GM12801 (cell line): ENCODE data around the gene C4orf51.

Experiments used
- TF ChIP-seq, protein P1 (sequence below): IDR thresholded peaks from one replicate; pipeline ENCODE4 v1.5.1; 2011; ENCODE audit warnings: control low read depth; ENCODE audit not compliant: insufficient read length; ENCODE audit errors: extremely low read depth

Gene C4orf51

DNA sequence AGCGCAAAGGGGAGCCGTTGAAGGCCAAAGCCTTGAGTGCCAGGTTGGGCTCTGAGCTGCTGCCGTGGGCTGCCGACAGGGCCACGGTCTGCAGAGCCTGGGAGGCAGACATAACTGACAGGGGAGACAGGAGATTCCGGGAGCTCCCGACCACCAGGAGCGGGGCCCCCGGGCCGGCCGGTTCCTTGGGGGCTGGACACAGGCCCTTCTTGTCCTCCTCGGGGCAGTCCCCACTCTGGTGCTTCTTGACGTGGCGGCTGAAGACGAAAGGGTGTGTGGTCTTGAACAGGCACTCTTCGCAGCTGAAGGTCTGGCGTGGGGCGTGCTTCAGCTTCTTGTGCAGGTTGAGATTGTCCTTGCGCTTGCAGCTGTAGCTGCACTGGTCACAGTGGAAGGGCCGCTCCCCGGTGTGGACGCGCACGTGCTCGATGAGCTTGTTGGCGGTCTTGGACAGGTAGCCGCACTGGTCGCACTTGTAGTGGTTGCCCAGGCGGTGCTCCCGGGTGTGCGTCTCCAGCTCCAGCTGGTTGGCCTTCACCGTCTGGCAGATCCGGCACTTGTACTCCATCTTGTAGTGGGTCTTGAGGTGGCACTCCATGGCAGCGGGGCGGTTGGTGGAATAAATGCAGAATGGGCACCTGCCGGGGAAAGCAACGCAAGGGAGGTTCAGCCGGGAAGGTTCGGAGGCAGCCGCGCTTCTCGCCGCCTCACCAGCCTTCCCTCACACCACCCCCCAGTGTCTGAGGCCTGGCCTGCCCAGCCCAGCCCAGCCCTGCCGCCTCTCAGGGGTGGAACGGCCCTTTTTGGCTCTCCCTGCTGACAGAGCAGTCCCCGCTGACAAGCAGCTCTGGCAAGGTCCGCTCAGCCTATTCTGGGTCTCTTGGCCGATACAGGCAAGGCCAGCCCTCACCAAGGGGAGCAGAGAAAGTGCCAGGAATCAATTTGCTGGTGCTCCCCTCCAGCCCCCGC lies 81.3 kb downstream of the C4orf51 start:
- TF ChIP-seq, protein P1, sequence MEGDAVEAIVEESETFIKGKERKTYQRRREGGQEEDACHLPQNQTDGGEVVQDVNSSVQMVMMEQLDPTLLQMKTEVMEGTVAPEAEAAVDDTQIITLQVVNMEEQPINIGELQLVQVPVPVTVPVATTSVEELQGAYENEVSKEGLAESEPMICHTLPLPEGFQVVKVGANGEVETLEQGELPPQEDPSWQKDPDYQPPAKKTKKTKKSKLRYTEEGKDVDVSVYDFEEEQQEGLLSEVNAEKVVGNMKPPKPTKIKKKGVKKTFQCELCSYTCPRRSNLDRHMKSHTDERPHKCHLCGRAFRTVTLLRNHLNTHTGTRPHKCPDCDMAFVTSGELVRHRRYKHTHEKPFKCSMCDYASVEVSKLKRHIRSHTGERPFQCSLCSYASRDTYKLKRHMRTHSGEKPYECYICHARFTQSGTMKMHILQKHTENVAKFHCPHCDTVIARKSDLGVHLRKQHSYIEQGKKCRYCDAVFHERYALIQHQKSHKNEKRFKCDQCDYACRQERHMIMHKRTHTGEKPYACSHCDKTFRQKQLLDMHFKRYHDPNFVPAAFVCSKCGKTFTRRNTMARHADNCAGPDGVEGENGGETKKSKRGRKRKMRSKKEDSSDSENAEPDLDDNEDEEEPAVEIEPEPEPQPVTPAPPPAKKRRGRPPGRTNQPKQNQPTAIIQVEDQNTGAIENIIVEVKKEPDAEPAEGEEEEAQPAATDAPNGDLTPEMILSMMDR, result no peak

DNA sequence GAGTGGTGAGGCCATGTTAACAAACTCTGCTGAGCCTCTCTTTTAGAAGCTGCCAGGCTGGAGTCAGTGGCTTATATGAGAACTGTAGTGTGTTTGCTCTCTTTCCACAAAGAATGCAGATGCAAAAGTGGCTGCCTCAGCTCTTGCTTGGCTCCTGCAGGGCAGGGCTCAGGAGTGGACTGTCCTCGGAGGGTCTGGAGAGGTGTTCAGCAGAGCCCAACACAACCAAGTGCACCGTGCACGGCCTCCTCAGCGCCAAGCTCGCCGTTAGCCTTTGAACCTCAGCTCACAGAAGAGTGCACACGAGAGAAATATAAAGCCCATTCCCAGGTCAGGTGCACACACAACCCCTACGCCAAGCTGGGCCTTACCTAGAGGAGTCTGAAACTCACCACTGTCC lies 82.8 kb downstream of the C4orf51 start:
- TF ChIP-seq, protein P1, result no peak

DNA sequence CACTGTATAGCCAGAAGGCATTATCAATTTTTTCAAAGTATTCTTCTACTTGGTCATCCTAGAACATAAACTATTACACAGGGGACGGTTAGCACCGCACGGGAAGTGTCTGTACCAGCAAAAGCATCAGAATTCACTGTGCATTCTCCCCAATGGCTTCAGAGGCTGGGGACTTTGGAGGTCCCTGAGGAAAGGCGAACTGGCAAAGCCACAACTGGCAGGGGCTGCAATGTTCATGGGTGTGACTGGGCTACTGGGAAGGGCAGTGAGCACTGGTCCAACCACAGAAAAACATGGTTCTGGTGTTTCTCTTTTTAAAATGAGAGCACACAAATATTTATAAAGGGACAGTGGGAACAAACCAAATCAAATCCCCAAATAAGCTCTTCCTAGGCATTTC lies 83.5 kb downstream of the C4orf51 start:
- TF ChIP-seq, protein P1, result no peak

DNA sequence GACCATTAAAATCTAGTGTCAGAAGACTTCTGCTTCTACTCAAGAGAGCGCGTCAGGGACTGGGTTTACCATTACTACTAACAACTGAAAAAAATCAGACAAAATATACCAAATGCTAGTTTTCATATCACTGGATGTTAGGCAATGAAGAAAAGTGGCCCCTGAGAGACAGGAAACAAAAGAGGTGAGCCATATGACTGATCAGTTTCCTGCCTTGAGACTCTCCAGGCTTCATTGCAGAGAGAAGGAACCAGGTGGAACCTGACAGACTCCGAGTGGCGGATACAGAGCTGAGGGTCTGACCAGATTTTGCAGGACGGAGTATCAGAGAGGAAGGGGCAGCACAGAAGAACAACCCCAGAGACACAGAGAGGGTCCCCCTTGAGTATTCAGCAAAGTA lies 86.3 kb downstream of the C4orf51 start:
- TF ChIP-seq, protein P1, result no peak

DNA sequence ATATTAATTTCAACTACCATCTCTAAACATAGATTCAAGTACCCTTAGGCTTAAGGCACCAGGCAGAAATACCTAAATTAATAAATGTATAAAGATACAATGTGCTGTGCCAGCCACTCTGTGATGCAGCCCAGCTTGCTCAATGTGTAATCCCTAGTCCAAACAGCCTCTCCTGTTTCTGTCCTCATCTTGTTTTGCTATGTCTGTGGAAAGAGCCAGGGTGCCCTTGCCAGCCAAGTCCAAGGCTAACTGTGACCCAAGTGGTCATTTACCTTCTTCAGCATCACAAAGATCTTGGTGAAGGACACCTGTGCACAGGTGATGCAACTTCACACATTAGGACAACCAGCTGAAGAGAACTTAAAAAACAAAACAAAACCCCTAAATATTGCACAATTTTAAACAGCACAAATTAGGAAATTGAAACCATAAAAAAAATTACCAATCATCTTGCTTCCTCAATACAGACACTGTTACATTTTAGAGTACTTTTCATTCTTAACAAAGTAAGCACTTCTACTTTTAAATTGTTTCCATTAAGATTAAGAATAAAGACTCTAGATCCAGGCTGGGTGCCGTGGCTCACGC lies 89.6 kb downstream of the C4orf51 start:
- TF ChIP-seq, protein P1, result no peak

DNA sequence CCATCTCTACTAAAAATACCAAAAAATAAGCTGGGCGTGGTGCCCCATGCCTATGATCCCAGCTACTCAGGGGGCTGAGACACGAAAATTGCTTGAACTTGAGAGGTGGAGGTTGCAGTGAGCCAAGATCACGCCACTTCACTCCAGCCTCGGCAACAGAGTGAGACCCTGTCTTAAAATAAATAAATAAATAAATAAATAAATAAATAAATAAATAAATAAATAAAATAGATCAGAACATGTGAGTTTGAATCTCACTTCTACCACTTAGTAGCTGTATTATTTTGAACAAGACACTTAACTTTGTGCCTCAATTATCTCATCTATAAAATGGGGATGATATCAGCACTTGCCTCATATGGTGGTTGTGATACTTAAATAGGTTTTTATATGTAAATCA lies 90.2 kb downstream of the C4orf51 start:
- TF ChIP-seq, protein P1, result no peak

DNA sequence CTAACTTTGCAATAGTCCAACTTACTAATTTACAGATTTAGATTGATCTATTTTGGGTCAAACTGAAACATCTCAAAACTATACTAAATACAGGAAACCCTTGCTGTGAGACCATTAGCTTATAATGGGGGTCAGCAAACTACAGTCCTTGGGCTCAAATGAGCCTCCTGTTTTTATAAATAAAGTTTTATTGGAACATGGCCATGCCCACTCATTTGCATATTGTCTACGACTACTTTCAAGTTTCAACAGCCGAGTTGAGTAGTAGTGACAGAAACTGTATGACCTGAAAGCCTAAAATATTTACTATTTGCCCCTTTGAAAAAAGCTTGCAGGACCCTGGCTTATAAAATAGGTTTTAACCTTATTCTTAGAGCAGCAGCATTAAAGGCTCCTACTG lies 92.4 kb downstream of the C4orf51 start:
- TF ChIP-seq, protein P1, result no peak
